HG02852 (cell line): Measurements from ENCODE around the gene PKNOX2.

Experiments used
- ATAC-seq: cut with Tn5 transposase; IDR thresholded peaks from one replicate; pipeline ENCODE4 v1.9.1; 2021; ENCODE audit warnings: mild to moderate bottlenecking, moderate library complexity; ENCODE audit not compliant: unreplicated experiment

The PKNOX2 gene

GRCh38 chr11:125306476-125306875 lies 141.9 kb downstream of the PKNOX2 start:
- ATAC-seq, result no peak

GRCh38 chr11:125308246-125308645 lies 143.7 kb downstream of the PKNOX2 start:
- ATAC-seq, result no peak

- no peak for ATAC-seq
Measured at GRCh38 chr11:125312391-125312790, 147.8 kb downstream of the PKNOX2 start.

GRCh38 chr11:125312812-125313211 lies 148.3 kb downstream of the PKNOX2 start:
- ATAC-seq, result no peak

- ATAC-seq, result no peak
Measured at GRCh38 chr11:125313271-125314219, 149.0 kb downstream of the PKNOX2 start.

- no peak for ATAC-seq
Measured at GRCh38 chr11:125314276-125315078, 149.9 kb downstream of the PKNOX2 start.

GRCh38 chr11:125315079-125315740 lies 150.7 kb downstream of the PKNOX2 start:
- ATAC-seq, result no peak

GRCh38 chr11:125317416-125317815 lies 152.9 kb downstream of the PKNOX2 start:
- ATAC-seq, result no peak

- no peak for ATAC-seq
Measured at GRCh38 chr11:125319649-125320048, 155.1 kb downstream of the PKNOX2 start.

GRCh38 chr11:125320347-125321076 lies 156.0 kb downstream of the PKNOX2 start:
- ATAC-seq, result no peak

GRCh38 chr11:125322289-125322688 lies 157.7 kb downstream of the PKNOX2 start:
- ATAC-seq, result no peak

- ATAC-seq, result no peak
Measured at GRCh38 chr11:125325196-125325595, 160.6 kb downstream of the PKNOX2 start.

GRCh38 chr11:125326126-125326525 lies 161.6 kb downstream of the PKNOX2 start:
- ATAC-seq, result no peak

GRCh38 chr11:125327518-125328224 lies 163.1 kb downstream of the PKNOX2 start:
- ATAC-seq, result no peak

- no peak for ATAC-seq
Measured at GRCh38 chr11:125328225-125328580, 163.7 kb downstream of the PKNOX2 start.

GRCh38 chr11:125329786-125330185 lies 165.2 kb downstream of the PKNOX2 start:
- ATAC-seq, result no peak

- no peak for ATAC-seq
Measured at GRCh38 chr11:125330462-125331325, 166.1 kb downstream of the PKNOX2 start.

GRCh38 chr11:125331357-125332035 lies 166.9 kb downstream of the PKNOX2 start:
- ATAC-seq, result no peak

GRCh38 chr11:125332821-125333220 lies 168.3 kb downstream of the PKNOX2 start:
- ATAC-seq, result no peak
